Dermis blood vessel endothelial cell (primary cell): ENCODE results near the gene SLC30A5. TPM values are rescaled to one million over a fixed set of nuclear protein-coding genes. Genes with fewer than 3 reads are reported as not detected.
A peak's percentile ranks its signal among the peaks of the same experiment; 100 is the strongest.
"Not testable (repeated sequence)": the region's sequence is repeated elsewhere in the genome, so short reads cannot be mapped to it uniquely, and the experiment has no call there.

Experiments
- DNase-seq: peaks from one replicate; pipeline ENCODE4 v3.0.0; 2010
- total RNA-seq: library from RNA; depleted of rRNA; stranded (reverse); fragments of >200 nt; gene quantifications from 2 replicates; pipeline ENCODE4 v1.2.3, GENCODE V29; 2014

The SLC30A5 gene
- total RNA-seq, 1 donor from 2014 or later = 49.9 TPM

- DNase-seq = no peak
Measured at GRCh38 chr5:69105996-69106906, 12.4 kb downstream of the SLC30A5 start.

- not testable (repeated sequence) for DNase-seq
Measured at GRCh38 chr5:69108367-69108766, 14.6 kb downstream of the SLC30A5 start.

GRCh38 chr5:69113851-69114250 is 20.0 kb downstream of the SLC30A5 start:
- no peak for DNase-seq

- no peak for DNase-seq
Measured at GRCh38 chr5:69115526-69115925, 21.7 kb downstream of the SLC30A5 start.

- DNase-seq = peak; percentile 13
Measured at GRCh38 chr5:69129413-69129812, 35.6 kb downstream of the SLC30A5 start.

- no peak for DNase-seq
Measured at GRCh38 chr5:69130241-69130640, 36.4 kb downstream of the SLC30A5 start.

- DNase-seq = no peak
Measured at GRCh38 chr5:69131304-69131703, 37.5 kb downstream of the SLC30A5 start.

GRCh38 chr5:69134126-69134525 is 40.3 kb downstream of the SLC30A5 start:
- no peak for DNase-seq

- DNase-seq = no peak
Measured at GRCh38 chr5:69136293-69136692, 42.5 kb downstream of the SLC30A5 start.

- not testable (repeated sequence) for DNase-seq
Measured at GRCh38 chr5:69137208-69137607, 43.4 kb downstream of the SLC30A5 start.

- no peak for DNase-seq
Measured at GRCh38 chr5:69137807-69138206, 44.0 kb downstream of the SLC30A5 start.

- no peak for DNase-seq
Measured at GRCh38 chr5:69138766-69139165, 45.0 kb downstream of the SLC30A5 start.

- DNase-seq = not testable (repeated sequence)
Measured at GRCh38 chr5:69140239-69140638, 46.4 kb downstream of the SLC30A5 start.

- no peak for DNase-seq
Measured at GRCh38 chr5:69140827-69141226, 47.0 kb downstream of the SLC30A5 start.

GRCh38 chr5:69148576-69148975 is 54.8 kb downstream of the SLC30A5 start:
- not testable (repeated sequence) for DNase-seq

GRCh38 chr5:69148981-69149675 is 55.3 kb downstream of the SLC30A5 start:
- no peak for DNase-seq

- DNase-seq = no peak
Measured at GRCh38 chr5:69149676-69150010, 55.8 kb downstream of the SLC30A5 start.

GRCh38 chr5:69152731-69153130 is 58.9 kb downstream of the SLC30A5 start:
- no peak for DNase-seq

- no peak for DNase-seq
Measured at GRCh38 chr5:69156456-69156855, 62.6 kb downstream of the SLC30A5 start.

GRCh38 chr5:69158039-69158438 is 64.2 kb downstream of the SLC30A5 start:
- DNase-seq = no peak

- DNase-seq = no peak
Measured at GRCh38 chr5:69160651-69161050, 66.8 kb downstream of the SLC30A5 start.

- DNase-seq = peak; percentile 98
Measured at GRCh38 chr5:69166686-69167492, 73.1 kb downstream of the SLC30A5 start, which contains the start of gene CCNB1. CCNB1 (plus strand) TSS chr5:69167150; CDS start chr5:69167263, 113 bp downstream.

GRCh38 chr5:69167493-69167855 is 73.7 kb downstream of the SLC30A5 start:
- DNase-seq = peak; percentile 35
